Measurements from ENCODE around the gene MEGF9.

MEGF9 gene

GRCh38 chr9:120690372-120690771 is 23.9 kb downstream of the MEGF9 start:
- no peak overlapping the region for H3K4me3 ChIP-seq (replicated peaks; ENCODE audit: low read depth, low read length)
- no peaks in the 10 kb centered on the region for H3K27me3 ChIP-seq (replicated peaks; ENCODE audit: control insufficient read depth, insufficient read depth, low read length)
- no peak for DNase-seq (ENCODE audit: extremely low read depth, insufficient read length)
- TF ChIP-seq CTCF (IDR thresholded peaks at IDR 0.05; ENCODE audit: insufficient read depth, low read length, poor library complexity, severe bottlenecking), result no peak
- H3K36me3 ChIP-seq (ENCODE audit: control insufficient read depth, insufficient read depth, low read length), result no peaks in the 10 kb centered on the region

GRCh38 chr9:120689860-120690259 is 24.4 kb downstream of the MEGF9 start:
- H3K36me3 ChIP-seq (ENCODE audit: control insufficient read depth, insufficient read depth, low read length), result no peaks in the 10 kb centered on the region
- DNase-seq (ENCODE audit: extremely low read depth, insufficient read length), result no peak
- TF ChIP-seq CTCF (IDR thresholded peaks at IDR 0.05; ENCODE audit: insufficient read depth, low read length, poor library complexity, severe bottlenecking), result no peak
- H3K4me3 ChIP-seq (replicated peaks; ENCODE audit: low read depth, low read length), result no peak overlapping the region
- H3K27me3 ChIP-seq (replicated peaks; ENCODE audit: control insufficient read depth, insufficient read depth, low read length), result no peaks in the 10 kb centered on the region

DNA sequence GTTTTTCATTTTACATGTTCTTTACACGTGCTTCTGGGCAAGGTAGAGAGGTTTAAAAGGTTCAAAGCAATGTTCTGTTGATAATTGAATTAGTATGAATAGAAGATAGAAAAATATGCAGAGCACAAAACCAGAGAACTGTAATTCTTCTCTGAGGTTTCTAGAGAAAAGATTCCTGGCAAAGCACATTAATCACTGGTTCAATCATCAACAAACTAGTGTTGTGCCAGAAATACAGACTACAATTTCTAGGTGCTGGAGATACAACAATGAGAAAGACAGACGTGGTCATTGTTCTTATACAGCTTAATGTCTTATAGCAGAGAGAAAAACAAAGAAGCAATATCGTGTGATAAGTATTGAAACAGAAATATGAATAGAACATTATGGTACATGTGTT is 25.5 kb downstream of the MEGF9 start:
- no peak for DNase-seq (ENCODE audit: extremely low read depth, insufficient read length)
- H3K4me3 ChIP-seq (replicated peaks; ENCODE audit: low read depth, low read length), result no peak overlapping the region
- H3K27me3 ChIP-seq (replicated peaks; ENCODE audit: control insufficient read depth, insufficient read depth, low read length), result no peaks in the 10 kb centered on the region
- no peaks in the 10 kb centered on the region for H3K36me3 ChIP-seq (ENCODE audit: control insufficient read depth, insufficient read depth, low read length)
- no peak for TF ChIP-seq CTCF (IDR thresholded peaks at IDR 0.05; ENCODE audit: insufficient read depth, low read length, poor library complexity, severe bottlenecking)

GRCh38 chr9:120683150-120683549 is 31.1 kb downstream of the MEGF9 start:
- Histone ChIP-seq H3K27me3 (replicated peaks; ENCODE audit: control insufficient read depth, insufficient read depth, low read length) (no peaks in the 10 kb centered on the region), H3K4me3 (replicated peaks; ENCODE audit: low read depth, low read length) (no peak overlapping the region), H3K36me3 (ENCODE audit: control insufficient read depth, insufficient read depth, low read length) (no peaks in the 10 kb centered on the region)
- no peak for TF ChIP-seq CTCF (IDR thresholded peaks at IDR 0.05; ENCODE audit: insufficient read depth, low read length, poor library complexity, severe bottlenecking)
- no peak for DNase-seq (ENCODE audit: extremely low read depth, insufficient read length)

- no peaks in the 10 kb centered on the region for H3K27me3 ChIP-seq (replicated peaks; ENCODE audit: control insufficient read depth, insufficient read depth, low read length)
- DNase-seq (ENCODE audit: extremely low read depth, insufficient read length), result no peak
- no peak for TF ChIP-seq CTCF (IDR thresholded peaks at IDR 0.05; ENCODE audit: insufficient read depth, low read length, poor library complexity, severe bottlenecking)
- H3K36me3 ChIP-seq (ENCODE audit: control insufficient read depth, insufficient read depth, low read length), result no peaks in the 10 kb centered on the region
- H3K4me3 ChIP-seq (replicated peaks; ENCODE audit: low read depth, low read length), result no peak overlapping the region
These were observed 33.1 kb downstream of the MEGF9 start for GRCh38 chr9:120681121-120681520.

DNA sequence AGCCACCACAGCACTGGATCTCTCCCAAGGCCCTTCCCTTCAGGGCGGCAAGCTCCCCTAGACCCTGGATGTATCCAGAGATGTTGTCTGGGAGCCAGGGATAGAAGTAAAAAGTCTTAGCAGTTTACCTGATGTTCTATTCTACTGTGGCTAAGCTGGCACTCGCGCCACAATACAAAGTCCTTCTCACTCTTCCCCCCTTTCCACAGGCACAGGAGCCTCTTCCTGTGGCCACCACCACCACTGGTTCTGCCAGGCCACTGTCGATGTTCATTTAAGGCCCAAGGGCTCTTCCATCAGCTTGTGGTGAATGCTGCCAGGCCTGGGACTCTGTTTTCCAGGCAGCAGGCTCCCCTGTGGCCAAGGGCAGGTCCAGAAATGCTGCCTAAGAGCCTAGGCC is 33.7 kb downstream of the MEGF9 start:
- Histone ChIP-seq H3K36me3 (ENCODE audit: control insufficient read depth, insufficient read depth, low read length) (no peaks in the 10 kb centered on the region), H3K27me3 (replicated peaks; ENCODE audit: control insufficient read depth, insufficient read depth, low read length) (no peaks in the 10 kb centered on the region), H3K4me3 (replicated peaks; ENCODE audit: low read depth, low read length) (no peak overlapping the region)
- TF ChIP-seq CTCF (IDR thresholded peaks at IDR 0.05; ENCODE audit: insufficient read depth, low read length, poor library complexity, severe bottlenecking), result no peak
- no peak for DNase-seq (ENCODE audit: extremely low read depth, insufficient read length)
